H9 (cell line): ENCODE data around the gene PNMA8A. TPM values are rescaled to one million over a fixed set of nuclear protein-coding genes. Genes with fewer than 3 reads are reported as not detected.

Experiments
- DNase-seq: peaks from one replicate; pipeline ENCODE4 v3.0.0-alpha.2; 2017
- H2AFZ ChIP-seq: one replicate; pipeline ENCODE4 v1.6.1; 2013; ENCODE audit warnings: mild to moderate bottlenecking, low read length, control low read depth, moderate library complexity
- H2AK5ac ChIP-seq: 2 replicates; pipeline ENCODE4 v1.6.1; 2013; ENCODE audit warnings: low read length, control low read depth, mixed read lengths; ENCODE audit not compliant: insufficient read length
- H2BK120ac ChIP-seq: one replicate; pipeline ENCODE4 v1.6.1; 2013; ENCODE audit warnings: low read depth, mild to moderate bottlenecking, low read length, control low read depth, inconsistent platforms; ENCODE audit not compliant: poor library complexity, severe bottlenecking
- H2BK12ac ChIP-seq: 2 replicates; pipeline ENCODE4 v1.6.1; 2013; ENCODE audit warnings: low read length, control low read depth, mixed read lengths, low read depth; ENCODE audit not compliant: insufficient read length
- H2BK15ac ChIP-seq: 2 replicates; pipeline ENCODE4 v1.6.1; 2013; ENCODE audit warnings: low read depth, low read length, control low read depth
- H2BK20ac ChIP-seq: one replicate; pipeline ENCODE4 v1.6.1; 2013; ENCODE audit warnings: low read depth, mild to moderate bottlenecking, low read length, control low read depth, inconsistent platforms; ENCODE audit not compliant: poor library complexity, severe bottlenecking
- H2BK5ac ChIP-seq: 2 replicates; pipeline ENCODE4 v1.6.1; 2013; ENCODE audit warnings: low read length, control low read depth, mixed read lengths; ENCODE audit not compliant: insufficient read length
- H3K14ac ChIP-seq: 2 replicates; pipeline ENCODE4 v1.6.1; 2013; ENCODE audit warnings: low read length, control low read depth; ENCODE audit not compliant: insufficient read depth
- H3K18ac ChIP-seq: 2 replicates; pipeline ENCODE4 v1.6.1; 2013; ENCODE audit warnings: low read depth, mild to moderate bottlenecking, mixed read lengths, low read length, control low read depth; ENCODE audit not compliant: insufficient read length
- H3K23ac ChIP-seq: 2 replicates; pipeline ENCODE4 v1.6.1; 2013; ENCODE audit warnings: low read length, control low read depth, mixed read lengths, low read depth; ENCODE audit not compliant: insufficient read length
- H3K23me2 ChIP-seq: 2 replicates; pipeline ENCODE4 v1.6.1; 2013; ENCODE audit warnings: low read depth, mild to moderate bottlenecking, mixed read lengths, low read length, control low read depth; ENCODE audit not compliant: insufficient read length, poor library complexity, severe bottlenecking
- H3K27ac ChIP-seq: 2 replicates; pipeline ENCODE4 v1.5.1; 2013; ENCODE audit warnings: low read length, control low read depth, mixed read lengths, low read depth; ENCODE audit not compliant: insufficient read length
- H3K27me3 ChIP-seq: 2 replicates; pipeline ENCODE4 v1.6.1; 2013; ENCODE audit warnings: low read length, control low read depth, inconsistent platforms; ENCODE audit not compliant: insufficient read depth
- H3K4ac ChIP-seq: 2 replicates; pipeline ENCODE4 v1.6.1; 2013; ENCODE audit warnings: low read depth, mild to moderate bottlenecking, control low read depth, inconsistent platforms, low read length, moderate library complexity
- H3K4me1 ChIP-seq: 2 replicates; pipeline ENCODE4 v1.6.1; 2013; ENCODE audit warnings: low read length, control low read depth, inconsistent platforms; ENCODE audit not compliant: insufficient read depth
- H3K4me2 ChIP-seq: 2 replicates; pipeline ENCODE4 v1.6.1; 2013; ENCODE audit warnings: low read length, control low read depth, mixed read lengths; ENCODE audit not compliant: insufficient read length, insufficient read depth
- H3K56ac ChIP-seq: 2 replicates; pipeline ENCODE4 v1.6.1; 2013; ENCODE audit warnings: low read depth, mild to moderate bottlenecking, mixed read lengths, low read length, control low read depth; ENCODE audit not compliant: insufficient read length
- H3K79me1 ChIP-seq: 2 replicates; pipeline ENCODE4 v1.6.1; 2013; ENCODE audit warnings: low read depth, mild to moderate bottlenecking, moderate library complexity, low read length, control low read depth, inconsistent platforms; ENCODE audit not compliant: insufficient read depth, poor library complexity, severe bottlenecking
- H3K79me2 ChIP-seq: 2 replicates; pipeline ENCODE4 v1.6.1; 2013; ENCODE audit warnings: low read length, control low read depth, inconsistent platforms; ENCODE audit not compliant: insufficient read depth
- H3K9ac ChIP-seq: 2 replicates; pipeline ENCODE4 v1.6.1; 2013; ENCODE audit warnings: low read length, control low read depth, mixed read lengths; ENCODE audit not compliant: insufficient read length; ENCODE audit errors: extremely low read depth
- H3K9me3 ChIP-seq: one replicate; pipeline ENCODE4 v1.6.1; 2013; ENCODE audit warnings: low read depth, low read length, inconsistent platforms; ENCODE audit not compliant: control insufficient read depth
- H3T11ph ChIP-seq: one replicate; pipeline ENCODE4 v1.6.1; 2013; ENCODE audit warnings: mild to moderate bottlenecking, low read length, control low read depth, inconsistent platforms
- H4K20me1 ChIP-seq: one replicate; pipeline ENCODE4 v1.6.1; 2013; ENCODE audit not compliant: control insufficient read depth, insufficient read length, insufficient read depth
- H4K5ac ChIP-seq: 2 replicates; pipeline ENCODE4 v1.6.1; 2013; ENCODE audit warnings: low read depth, mild to moderate bottlenecking, mixed read lengths, low read length, control low read depth; ENCODE audit not compliant: insufficient read length
- H4K8ac ChIP-seq: replicated peaks from 2 replicates; pipeline ENCODE4 v1.6.1; 2013; ENCODE audit warnings: low read length, control low read depth, mixed read lengths, low read depth; ENCODE audit not compliant: insufficient read length
- H4K91ac ChIP-seq: 2 replicates; pipeline ENCODE4 v1.6.1; 2013; ENCODE audit warnings: low read depth, mild to moderate bottlenecking, moderate library complexity, mixed read lengths, low read length, control low read depth; ENCODE audit not compliant: insufficient read length
- H3K27ac Mint-ChIP-seq, 3 experiments: 2 replicates in 2 of 3; 3 replicates in 1 of 3; pipeline ENCODE4 v1.8.0; 2020 to 2021; ENCODE audit warnings: mixed read lengths in 3 of 3, mild to moderate bottlenecking in 1 of 3, moderate library complexity in 1 of 3
- H3K27me3 Mint-ChIP-seq: 2 replicates; pipeline ENCODE4 v1.8.0; 2021; ENCODE audit warnings: low read depth, mild to moderate bottlenecking, moderate library complexity, mixed read lengths
- H3K36me3 Mint-ChIP-seq, 3 experiments: 2 replicates in 2 of 3; 3 replicates in 1 of 3; pipeline ENCODE4 v1.8.0; 2020 to 2021; ENCODE audit warnings: low read depth in 3 of 3, mixed read lengths in 3 of 3; ENCODE audit not compliant: insufficient read depth in 1 of 3
- H3K4me1 Mint-ChIP-seq, 2 experiments: 2 replicates each; pipeline ENCODE4 v1.8.0; 2020; ENCODE audit warnings: mixed read lengths in 2 of 2
- H3K4me3 Mint-ChIP-seq, 2 experiments: 2 replicates in 1 of 2; 3 replicates in 1 of 2; pipeline ENCODE4 v1.8.0; 2020 to 2021; ENCODE audit warnings: mild to moderate bottlenecking in 2 of 2, mixed read lengths in 2 of 2, moderate library complexity in 1 of 2
- H3K9me3 Mint-ChIP-seq, 2 experiments: 2 replicates in 1 of 2; 3 replicates in 1 of 2; pipeline ENCODE4 v1.8.0; 2020; ENCODE audit warnings: mild to moderate bottlenecking in 2 of 2, mixed read lengths in 2 of 2, moderate library complexity in 1 of 2
- CTCF ChIP-seq: fragments of 200-600 bp; sonication (generic); conservative IDR thresholded peaks from 3 replicates; pipeline ENCODE4 v1.8.0; 2021; ENCODE audit warnings: antibody characterized with exemption, mild to moderate bottlenecking
- WGBS: extraction: QIAGEN DNeasy Blood & Tissue Kit; methylation state at CpG from one replicate; pipeline ENCODE4 v1.1.7; 2013; ENCODE audit warnings: missing lambda C conversion rate, low lambda C conversion rate, mixed read lengths; ENCODE audit not compliant: insufficient read length; ENCODE audit errors: extremely low coverage; 5-methylcytosine and 5-hydroxymethylcytosine counted together
- total RNA-seq: library from RNA; stranded (reverse); gene quantifications from 2 replicates; pipeline ENCODE4 v1.2.1, GENCODE V29; 2021

PNMA8A gene
- total RNA-seq, 1 experiment from 2014 or later = 22.6 TPM

DNA sequence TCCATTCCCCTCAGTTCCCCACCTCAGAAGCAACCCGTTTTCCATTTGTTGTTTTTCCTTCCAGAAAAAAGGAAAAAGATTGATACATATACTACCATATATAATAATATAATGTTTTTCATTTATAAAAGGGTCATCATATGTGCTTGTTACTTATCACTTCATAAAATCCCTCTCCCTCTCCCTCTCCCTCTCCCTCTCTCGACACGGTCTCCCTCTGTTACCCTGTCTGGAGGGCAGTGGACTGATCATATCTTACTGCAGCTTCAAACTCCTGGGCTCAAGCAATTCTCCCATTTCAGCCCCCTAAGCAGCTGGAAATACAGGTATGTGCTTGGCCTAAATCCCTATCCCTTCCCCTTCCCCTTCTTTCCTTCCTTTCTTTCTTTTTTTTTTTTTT is 17.1 kb downstream of the PNMA8A start:
- Histone ChIP-seq H2AK5ac (no peak overlapping the region), H3K27ac (no peak overlapping the region), H3K4ac (no peak overlapping the region), H3K79me2 (no peaks in the 10 kb centered on the region), H4K8ac (no peak overlapping the region), H3K18ac (no peak overlapping the region), H3K56ac (no peak overlapping the region), H4K20me1 (no peaks in the 10 kb centered on the region), H4K5ac (no peak overlapping the region), H3K14ac (no peak overlapping the region), H3T11ph (no peak overlapping the region), H3K23ac (no peak overlapping the region), H3K9me3 (no peaks in the 10 kb centered on the region), H3K23me2 (no peaks in the 10 kb centered on the region), H3K4me2 (no peak overlapping the region), H4K91ac (no peak overlapping the region), H3K9ac (no peak overlapping the region), H2BK5ac (no peak overlapping the region), H3K27me3 (no peaks in the 10 kb centered on the region), H2BK12ac (no peak overlapping the region), H2AFZ (no peak overlapping the region), H2BK15ac (no peak overlapping the region), H2BK20ac (no peak overlapping the region), H2BK120ac (no peak overlapping the region), H3K79me1 (no peaks in the 10 kb centered on the region), H3K4me1 (no peaks in the 10 kb centered on the region)
- no peak for TF ChIP-seq CTCF
- Mint-ChIP-seq H3K36me3 (no peaks in the 10 kb centered on the region), H3K4me1 (no peaks in the 10 kb centered on the region), H3K4me3 (no peak overlapping the region), H3K9me3 (peaks cover 5 to 7% of the 10 kb centered on the region in 2 experiments; a peak in 4 of 5 replicates), H3K27ac (no peak overlapping the region), H3K27me3 (peaks cover 4% of the 10 kb centered on the region)
- no peak for DNase-seq
- WGBS = no CpG with 5 or more reads among the region's 3 CpGs
